NCI-H345 treated with DMSO at 0.1 percent for 48 hours (cell line): ENCODE data around the gene PPIP5K2.
"Not testable (repeated sequence)": the region's sequence is repeated elsewhere in the genome, so short reads cannot be mapped to it uniquely, and the experiment has no call there.

Experiments used
- DNase-seq: peaks from one replicate; lab custom pipeline; 2025; ENCODE audit not compliant: unreplicated experiment; lab: John Stamatoyannopoulos, UW

Gene PPIP5K2

DNA sequence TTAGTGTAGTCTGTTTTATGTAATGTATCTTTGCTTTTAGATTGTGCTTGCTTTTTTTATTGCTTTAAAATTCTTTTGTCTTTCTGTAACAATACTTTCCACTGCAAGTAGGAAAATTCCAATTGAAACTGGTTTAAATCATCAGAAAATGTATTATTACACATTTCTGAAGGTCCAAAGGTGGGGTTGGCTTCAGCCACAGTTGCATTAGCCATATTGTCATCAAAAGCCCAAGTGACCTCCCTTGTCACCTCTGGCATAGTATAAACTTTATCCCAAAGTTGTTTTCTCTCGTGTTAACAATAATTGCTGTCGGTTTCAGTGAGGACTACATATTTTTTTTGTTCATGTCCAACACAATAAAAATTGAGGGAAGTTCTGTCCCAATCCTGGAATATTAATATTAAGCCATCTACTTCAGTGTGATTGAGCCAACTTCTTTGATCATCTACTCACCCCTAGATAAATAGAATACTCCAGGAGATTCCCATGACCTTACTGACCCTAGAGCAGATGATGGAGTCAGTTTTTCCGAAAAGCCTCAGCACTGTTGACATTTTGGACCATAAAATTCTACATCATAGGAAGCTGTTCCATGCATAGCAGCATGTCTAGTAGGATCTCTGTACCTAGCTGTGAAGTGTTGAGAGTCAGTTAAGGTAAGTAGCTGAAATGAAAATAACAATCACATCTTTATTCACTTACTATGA, 86.0 kb downstream of the PPIP5K2 start:
- no peak for DNase-seq

DNA sequence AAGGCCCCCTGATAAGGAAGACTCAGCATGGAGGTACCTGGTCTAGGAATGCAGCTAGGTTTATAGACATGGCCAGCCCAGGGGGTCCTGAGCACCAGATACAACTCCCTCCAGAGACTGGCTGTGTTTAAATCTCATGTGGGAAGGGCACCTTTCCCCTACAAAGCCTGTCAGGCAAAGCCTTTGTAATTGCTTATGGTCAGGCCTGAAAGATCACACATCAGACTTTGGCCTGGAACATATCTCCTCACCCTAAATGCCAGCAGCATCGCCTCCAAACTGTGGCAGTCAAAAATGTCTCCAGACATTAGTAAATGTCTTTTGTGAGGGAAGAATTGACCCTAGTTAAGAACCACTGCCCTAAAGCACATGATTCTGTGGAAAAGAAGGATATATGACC, 86.9 kb downstream of the PPIP5K2 start:
- DNase-seq, result no peak

DNA sequence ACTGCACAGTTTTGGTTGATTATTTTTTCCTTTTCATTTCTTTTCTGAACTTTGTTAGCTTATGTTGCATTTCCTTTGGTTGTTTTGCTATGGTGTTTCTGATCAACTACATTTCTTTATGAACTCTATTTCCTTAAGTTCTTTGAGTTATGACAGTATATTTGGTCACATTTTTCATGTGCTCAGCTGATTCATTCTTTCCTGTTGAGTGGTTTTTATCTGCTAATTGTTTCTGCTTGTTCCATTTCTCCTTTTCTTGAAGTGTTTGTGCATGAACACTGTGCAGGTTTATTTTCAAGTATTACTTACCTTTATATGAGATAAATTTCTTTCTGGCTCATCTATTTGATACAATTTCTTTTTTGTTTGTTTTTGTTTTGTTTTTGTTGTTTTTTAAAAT, 87.6 kb downstream of the PPIP5K2 start:
- DNase-seq, result no peak

DNA sequence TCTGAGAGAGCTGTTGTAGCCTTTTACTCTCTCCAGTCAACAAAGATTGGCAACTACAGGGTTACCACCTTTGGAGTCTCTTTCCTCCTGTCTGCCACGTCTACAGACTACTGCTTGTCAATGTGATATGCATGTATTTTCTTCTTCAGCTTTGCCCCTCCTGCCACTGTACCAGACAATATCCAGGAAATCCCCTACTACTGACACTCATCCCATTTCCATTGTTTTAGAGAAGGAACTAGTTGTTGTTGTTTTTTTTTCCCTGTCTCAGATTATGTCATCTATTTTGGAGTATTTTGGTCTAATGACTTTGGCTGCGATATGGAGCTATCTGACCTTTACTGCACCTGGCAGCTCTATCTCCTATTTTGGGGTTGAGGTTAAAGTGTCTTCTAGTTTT, 88.4 kb downstream of the PPIP5K2 start:
- no peak for DNase-seq

DNA sequence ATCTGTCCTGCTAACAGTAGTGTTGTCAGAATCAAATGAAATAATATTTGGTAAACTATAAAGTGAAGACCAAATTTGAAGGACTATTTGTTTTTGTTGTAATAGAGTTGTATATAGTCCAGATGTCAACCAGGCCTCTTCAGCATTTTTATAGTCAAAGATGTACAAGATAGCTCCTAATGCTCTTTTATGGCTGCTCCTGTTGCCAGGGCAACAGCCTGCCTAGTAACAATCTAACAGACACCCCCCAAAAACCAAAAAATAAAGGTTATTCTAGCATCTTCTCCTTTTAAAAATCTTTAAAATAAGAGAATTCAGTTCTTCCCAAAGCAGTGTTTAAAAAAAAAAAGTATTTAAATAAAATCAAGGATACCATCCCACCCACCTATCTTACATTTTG, 89.0 kb downstream of the PPIP5K2 start:
- DNase-seq, result no peak

DNA sequence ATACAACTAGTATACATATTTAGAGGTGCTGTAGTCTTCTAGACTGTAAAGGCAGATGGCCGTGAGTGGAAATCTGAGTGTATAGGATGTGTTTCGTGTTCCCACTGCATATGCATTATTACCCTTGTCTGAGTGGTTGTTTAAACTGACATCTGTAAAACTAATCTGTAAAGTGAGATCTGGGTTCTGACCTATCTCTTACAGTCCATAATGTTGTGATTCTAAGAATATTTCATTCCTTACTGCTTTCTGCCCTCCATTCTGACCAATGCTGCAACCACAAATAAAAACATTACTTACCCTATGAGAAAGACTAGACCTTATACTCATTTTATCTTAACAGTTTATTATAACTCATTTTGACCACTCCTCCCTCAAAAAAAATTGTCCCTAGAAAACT, 90.9 kb downstream of the PPIP5K2 start:
- no peak for DNase-seq

DNA sequence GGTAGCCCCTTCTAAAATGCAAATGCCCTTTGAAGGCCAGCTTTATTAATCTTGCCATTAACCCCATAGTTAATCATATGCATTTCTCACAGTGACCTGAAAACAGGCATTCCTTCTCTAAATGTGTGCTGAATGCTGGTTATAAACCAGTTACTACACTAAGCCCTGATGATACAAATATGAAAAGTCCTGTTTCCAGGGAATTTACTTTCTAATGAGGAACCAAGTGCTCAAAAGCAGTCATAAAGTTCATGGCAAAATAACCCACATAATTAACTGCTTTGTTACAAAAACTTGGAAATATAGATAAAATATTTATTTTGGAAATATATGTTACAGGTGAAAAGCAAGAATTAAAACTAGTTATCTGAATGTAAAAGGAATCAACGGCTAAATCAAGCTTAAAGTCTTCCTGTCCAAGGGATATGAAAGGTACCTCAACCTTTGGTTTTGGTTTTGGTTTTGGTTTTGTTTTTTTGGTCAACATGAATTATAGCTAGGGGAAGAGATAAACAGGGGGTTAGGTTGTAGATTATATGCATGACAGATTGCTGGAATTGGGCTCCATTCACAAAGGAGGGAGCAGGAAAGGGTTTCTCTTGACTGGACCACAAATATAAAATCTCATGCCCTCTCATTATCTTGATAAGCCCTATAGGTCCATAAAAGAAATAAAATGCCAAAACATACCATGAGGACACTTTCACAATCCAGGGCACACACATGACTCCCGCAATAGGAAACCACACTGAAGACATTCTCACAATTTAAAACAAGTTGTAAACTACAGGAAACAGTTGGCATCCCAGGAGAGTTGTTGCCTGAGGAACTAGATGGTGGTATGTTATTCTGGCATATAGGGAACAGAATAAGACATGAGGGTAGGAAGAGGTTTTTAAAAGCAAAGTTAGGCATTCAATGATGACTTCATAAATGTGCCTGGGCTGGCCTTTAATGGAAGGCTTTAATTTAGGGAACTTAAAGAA, 91.8 kb downstream of the PPIP5K2 start:
- no peak for DNase-seq

DNA sequence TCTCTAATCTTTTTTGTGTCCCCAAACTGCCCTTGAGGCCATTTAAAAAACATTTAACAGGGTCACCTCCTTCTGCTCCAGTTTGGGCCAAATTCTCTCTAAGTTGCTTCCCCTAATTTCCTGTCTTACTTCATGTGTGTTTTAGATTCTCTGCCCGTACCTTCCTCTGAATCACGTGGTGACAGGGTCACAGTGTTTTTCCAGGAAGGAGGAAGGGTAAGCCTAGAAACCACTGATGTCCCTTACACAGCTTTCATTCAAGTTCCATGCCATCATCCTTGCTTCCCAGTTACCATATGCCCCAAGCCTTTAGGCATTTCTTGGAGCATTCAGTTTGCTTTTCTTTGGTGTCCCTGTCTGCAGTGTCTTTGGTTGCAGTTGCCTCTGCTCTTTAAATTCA, 96.0 kb downstream of the PPIP5K2 start:
- no peak for DNase-seq

DNA sequence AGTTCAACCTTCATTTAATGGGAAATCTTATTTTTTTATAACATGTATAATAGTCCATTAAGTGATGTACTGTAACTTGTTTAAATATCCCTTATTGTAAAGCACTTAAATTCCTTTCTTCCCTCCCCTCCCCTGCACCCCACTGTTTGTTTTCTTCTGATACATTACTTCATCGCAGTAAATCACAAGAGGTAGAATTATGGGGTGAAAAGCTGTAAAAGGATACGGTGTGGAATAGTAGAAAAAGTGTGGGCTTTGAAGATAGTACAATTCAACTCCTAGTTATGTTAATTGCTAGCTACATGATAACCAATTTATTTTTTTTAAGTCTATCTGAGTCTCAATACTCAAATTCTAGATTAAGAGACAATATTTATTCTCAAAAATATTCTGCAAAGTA, 96.6 kb downstream of the PPIP5K2 start:
- no peak for DNase-seq

DNA sequence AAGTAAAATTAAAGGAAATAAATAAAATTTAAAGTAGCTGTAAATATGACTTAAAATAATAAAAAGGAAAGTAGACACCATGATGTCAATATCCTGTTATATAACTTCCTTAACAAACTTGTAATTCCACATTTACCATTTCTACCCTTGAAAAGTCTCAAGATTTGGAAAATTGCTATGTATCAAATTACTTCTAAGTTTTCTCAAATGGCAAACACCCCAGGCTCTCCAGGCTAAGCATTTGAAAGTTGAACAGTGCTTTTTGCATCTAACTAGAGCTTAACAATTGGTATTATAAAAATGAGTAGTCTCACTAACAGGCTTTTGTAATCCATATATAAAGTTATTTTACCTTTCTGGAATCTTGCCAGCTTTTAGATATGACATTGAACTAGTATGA, 97.0 kb downstream of the PPIP5K2 start:
- no peak for DNase-seq

DNA sequence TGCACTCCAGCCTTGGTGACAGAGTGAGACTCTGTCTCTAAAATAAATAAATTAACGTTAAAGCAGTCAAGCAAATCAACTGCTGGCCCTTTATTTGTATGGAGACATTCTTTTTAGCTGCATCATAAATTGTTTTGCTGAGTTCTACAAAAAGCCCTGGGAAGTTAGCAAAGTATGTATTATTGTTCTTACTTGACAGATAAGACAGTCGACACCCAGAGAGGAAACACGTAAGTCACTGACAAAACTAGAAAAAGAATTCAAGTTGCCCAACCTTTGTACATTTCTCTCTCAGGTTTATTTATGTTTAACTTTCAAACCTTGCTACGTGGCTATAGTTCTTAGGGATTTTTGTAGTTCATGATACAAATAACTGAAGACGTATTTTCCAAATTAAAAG, 98.1 kb downstream of the PPIP5K2 start:
- no peak for DNase-seq

DNA sequence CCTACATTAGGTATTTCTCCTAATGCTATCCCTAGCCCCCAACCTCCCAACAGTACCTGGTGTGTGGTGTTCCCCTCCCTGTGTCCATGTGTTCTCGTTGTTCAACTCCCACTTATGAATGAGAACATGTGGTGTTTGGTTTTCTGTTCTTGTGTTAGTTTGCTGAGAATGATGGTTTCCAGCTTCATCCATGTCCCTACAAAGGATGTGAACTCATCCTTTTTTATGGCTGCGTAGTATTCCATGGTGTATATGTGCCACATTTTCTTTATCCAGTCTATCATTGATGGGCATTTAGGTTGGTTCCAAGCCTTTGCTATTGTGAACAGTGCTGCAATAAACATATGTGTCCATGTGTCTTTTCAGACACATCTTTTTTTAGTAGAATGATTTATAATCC, 99.0 kb downstream of the PPIP5K2 start:
- DNase-seq, result not testable (repeated sequence)

DNA sequence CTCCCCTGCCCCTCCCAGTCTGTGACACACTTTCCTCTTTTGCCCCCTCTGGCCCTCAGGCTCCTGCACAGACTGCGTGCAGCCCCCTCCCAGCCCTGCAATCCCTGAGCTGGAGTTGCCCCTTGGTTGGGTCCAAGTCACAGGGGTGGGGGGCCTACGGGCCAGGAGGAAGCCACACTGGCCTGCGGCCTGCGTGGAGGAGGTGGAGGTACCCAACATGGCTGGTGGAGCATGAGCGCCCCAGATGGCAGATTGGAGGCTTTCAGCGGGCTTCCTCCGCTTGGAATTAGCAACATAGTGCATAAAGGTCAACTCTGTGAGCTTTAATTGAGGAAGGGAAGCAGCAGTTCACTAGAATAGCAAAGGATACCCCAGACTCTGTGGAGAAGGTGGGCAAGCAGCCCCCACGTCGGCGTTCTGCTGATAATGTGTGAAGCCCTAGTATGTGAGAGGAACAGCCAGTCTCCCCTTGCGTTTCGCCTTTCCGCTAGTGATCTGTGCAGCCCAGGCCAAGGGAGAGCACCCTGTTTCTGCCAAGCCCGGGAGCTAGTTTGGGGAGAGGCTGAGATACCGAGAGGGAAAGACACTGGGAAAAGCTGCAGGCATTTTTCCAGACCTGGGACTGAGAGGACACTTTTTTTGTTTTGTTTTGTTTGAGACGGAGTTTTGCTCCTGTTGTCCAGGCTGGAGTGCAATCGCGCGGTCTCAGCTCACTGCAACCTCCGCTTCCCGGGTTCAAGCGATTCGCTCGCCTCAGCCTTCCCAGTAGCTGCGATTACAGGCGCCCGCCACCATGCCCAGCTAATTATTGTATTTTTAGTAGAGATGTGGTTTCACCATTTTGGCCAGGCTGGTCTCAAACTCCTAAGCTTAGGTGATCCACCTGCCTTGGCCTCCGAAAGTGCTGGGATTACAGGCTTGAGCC, 103.2 kb downstream of the PPIP5K2 start:
- no peak for DNase-seq

DNA sequence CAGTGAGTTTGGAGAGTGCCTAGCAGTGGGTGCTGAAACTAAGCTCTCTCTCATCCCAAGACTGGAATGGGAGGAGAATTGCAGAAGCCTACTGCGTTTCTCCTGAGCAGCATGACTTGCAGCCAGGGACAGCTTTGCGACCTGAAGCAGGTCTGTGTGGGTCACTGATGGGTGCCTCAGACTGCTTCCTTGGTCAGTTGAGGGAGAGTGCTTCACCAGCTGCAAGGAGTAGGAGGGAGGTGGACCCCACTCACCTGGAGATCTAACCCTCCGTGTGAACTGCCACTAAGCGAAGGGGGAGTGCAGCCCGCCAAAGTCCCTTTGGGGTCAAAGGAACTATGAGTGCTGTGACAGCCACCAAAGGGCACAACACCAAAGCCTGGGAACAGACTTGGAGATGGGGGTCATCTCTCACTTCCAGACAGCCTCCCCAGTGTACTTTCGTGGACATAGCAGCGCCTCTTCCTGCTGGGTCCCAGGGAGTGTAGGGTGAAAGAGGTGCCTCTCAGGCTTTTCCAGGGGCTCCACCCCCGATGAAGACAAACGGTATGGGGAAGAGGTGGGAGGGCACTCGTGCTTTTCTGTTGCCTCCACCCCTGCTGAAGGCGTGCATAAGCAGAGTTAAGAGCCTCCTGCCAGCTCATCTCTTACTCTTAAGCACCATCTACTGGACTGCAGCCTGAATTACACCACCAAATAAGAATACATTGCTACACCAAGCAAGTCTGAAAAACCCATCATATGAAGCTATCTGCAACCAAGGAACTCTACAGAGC, 104.2 kb downstream of the PPIP5K2 start:
- DNase-seq, result peak; percentile 27

DNA sequence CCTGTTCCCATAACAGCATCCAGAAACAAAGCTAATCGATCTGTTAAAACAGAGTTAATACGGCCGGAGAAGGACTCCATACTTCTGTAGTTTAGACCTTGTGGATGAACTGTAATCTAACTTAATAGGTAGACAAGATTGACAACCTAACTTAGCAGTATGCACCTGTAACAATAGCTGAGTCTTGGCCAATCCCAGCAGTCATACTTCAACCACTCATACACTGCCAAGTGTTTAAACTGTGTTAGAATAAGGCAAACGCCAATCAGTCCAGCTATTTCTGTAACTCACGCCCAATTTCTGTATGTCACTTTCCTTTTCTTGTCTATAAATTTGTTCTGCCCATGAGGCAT, 104.8 kb downstream of the PPIP5K2 start:
- DNase-seq, result no peak

DNA sequence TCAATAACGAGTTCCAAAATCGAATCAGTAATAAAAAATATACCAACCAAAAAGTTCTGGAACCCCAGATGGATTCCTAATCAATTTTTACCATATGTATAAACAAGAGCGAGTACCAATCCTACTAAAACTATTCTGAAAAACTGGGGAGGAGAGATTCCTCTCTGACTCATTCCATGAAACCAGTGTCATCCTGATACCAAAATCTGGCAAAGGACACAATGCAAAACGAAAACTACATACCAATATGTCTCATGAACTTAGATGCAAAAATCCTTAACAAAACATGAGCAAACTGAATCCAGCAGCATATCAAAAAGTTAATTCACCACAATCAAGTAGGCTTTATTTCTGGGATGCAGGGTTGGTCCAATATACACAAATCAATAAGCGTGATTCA, 108.0 kb downstream of the PPIP5K2 start:
- no peak for DNase-seq

DNA sequence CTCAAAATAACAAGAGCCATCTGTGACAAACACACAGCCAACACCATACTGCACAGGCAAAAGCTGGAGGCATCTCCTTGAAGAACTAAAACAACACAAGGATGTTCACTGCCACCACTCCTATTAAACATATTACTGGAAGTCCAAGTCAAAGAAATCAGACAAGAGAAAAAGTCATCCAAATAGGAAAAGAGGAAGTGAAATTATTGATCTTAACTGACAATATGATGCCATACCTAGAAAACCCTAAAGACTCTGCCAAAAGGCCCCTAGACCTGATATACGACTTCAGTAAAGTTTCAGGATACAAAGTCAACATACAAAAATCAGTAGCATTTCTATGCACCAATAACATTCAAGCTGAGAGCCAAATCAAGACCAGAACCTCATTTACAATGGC, 108.5 kb downstream of the PPIP5K2 start:
- no peak for DNase-seq

DNA sequence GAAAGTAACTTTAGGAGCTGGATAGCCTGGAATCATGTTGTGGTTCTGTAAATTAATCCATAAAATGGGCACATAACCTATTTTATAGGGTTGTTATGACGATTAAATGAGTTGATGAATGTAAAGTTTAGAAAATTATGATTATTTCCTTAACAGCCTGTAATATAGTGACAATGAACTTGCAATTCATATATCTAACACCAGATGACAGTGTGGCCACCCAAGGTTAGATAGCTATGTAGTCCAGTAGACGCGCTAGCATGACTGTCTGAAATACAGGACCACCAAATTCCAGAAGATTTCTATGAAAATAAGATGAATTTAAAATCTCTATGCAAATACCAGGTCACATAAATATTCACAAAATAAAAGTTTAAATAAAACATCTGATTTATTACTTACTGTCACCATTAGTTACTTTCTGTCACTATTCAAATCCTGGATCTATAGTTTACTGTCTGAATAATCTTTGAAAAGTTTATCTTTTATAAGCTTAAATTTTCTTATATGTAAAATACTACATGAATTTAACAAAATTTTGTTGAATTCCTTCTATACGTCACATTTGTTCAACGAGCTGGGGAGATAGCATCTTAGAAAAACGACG, 112.4 kb downstream of the PPIP5K2 start:
- peak; percentile 2 for DNase-seq

DNA sequence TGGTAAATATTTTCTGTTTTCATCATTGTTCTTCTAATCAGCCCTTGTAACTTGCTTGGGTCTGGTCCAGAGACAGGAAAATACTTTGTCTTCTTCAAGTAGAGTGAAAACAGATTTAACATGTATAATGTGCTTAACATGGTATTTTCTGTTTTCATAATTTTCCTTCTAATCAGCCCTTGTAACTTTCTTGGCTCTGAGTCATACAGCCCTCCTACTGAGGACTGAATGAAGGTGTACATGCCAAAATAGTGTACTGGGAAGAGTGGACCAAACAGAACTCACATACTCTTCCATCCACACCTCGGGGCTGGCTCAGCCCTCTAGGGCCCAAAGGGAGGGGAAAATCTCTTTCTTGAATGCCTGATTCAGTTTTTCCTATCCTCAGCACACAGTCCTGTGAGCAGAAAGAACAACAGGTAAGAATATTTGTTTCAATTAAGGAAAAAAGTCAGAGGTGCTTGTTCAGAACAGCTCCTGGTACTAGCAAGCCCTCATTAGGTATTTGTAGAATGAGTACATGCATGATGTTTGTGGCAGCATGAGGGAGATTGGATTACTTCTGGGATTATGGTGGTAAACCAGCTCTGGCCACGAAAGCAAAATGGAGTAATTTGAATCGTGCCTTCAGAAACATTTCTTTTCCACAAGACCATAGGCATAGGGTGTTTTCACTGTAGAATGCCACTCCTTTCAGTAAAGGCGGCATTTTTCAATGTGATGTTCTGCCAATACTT, 114.3 kb downstream of the PPIP5K2 start:
- DNase-seq, result peak; percentile 2
